ENCODE results near the gene EMP3. TPM values are rescaled to one million over a fixed set of nuclear protein-coding genes. Genes with fewer than 3 reads are reported as not detected.
A peak's percentile ranks its signal among the peaks of the same experiment; 100 is the strongest.

EMP3 gene
- total and polyA plus RNA-seq, 7 donors = 8.9 to 15.2 (median 13.7) TPM

GRCh38 chr19:48330012-48330681, 4.8 kb downstream of the EMP3 start:
- Histone ChIP-seq H3K27me3 (ENCODE audit: insufficient read depth in 3 of 3, low read length in 2 of 3) (no peaks in the 10 kb centered on the region), H3K36me3 (ENCODE audit: insufficient read depth in 1 of 2, low read depth in 1 of 2) (no peaks in the 10 kb centered on the region), H3K27ac (peak overlapping the region; percentile 85), H3K9me3 (peaks cover 5% of the 10 kb centered on the region), H3K4me3 (peak overlapping the region; percentile 66), H3K4me1 (peaks cover 30% of the 10 kb centered on the region)
- peak; percentile 61 to 71 (median 66) for ATAC-seq
- intact Hi-C loops (cut with DNase I) = loop anchor here in 1 of 2 donors (5.0 kb wide), 1 partner anchor 257 kb away; no protein-coding TSS in a partner anchor
- 28 to 39% (median 32%) methylated on average over 34 to 41 of the region's 41 CpGs for WGBS, 3 donors
- DNase-seq = peak; percentile 71 to 82
- TF ChIP-seq, protein P1, sequence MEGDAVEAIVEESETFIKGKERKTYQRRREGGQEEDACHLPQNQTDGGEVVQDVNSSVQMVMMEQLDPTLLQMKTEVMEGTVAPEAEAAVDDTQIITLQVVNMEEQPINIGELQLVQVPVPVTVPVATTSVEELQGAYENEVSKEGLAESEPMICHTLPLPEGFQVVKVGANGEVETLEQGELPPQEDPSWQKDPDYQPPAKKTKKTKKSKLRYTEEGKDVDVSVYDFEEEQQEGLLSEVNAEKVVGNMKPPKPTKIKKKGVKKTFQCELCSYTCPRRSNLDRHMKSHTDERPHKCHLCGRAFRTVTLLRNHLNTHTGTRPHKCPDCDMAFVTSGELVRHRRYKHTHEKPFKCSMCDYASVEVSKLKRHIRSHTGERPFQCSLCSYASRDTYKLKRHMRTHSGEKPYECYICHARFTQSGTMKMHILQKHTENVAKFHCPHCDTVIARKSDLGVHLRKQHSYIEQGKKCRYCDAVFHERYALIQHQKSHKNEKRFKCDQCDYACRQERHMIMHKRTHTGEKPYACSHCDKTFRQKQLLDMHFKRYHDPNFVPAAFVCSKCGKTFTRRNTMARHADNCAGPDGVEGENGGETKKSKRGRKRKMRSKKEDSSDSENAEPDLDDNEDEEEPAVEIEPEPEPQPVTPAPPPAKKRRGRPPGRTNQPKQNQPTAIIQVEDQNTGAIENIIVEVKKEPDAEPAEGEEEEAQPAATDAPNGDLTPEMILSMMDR (IDR thresholded peaks at IDR 0.05) = no peak

GRCh38 chr19:48332351-48332661, 7.0 kb downstream of the EMP3 start:
- WGBS, 3 donors = 16 to 31% (median 24%) methylated on average over 6 of the region's 6 CpGs
- H3K9me3 ChIP-seq = peaks cover 5% of the 10 kb centered on the region

DNA sequence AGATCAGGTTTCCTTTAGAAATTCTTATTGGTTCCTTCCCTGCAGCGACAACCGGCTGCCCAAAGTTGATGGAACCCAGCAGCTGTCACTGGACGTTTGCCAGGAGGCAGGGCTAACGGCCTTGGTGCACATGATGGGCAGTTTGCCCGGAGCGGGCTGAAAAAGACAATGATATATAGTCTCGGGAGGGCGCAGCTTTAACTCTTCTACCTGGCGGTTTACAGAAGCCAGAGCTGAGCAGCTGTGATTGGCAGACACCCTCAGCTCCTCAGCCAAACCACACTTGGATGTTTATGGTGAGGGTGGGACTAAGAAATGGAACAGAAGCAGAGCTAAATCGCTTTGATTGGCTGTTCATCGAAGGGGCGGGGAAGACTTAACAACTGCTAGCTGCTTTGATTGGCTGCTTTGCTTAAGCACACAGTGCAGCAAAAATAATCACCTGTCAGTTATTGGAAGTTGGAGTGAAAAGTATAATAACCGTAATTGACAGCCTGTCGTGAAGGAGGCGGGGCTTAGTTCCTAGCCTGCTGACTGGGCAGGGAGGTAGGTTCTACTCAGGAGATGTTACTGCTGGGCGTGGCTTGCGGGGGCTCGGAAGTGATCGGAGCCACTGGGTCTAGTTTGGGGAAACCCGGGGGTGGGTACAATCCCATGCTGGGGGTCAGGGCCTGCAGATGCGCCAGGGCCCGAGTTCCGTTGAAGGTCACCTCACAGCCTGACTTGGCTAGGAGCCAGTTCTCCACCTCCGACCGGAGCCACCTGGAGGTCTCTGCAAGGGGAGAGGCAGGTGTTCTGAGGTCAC, 7.5 kb downstream of the EMP3 start:
- peaks cover 0 to 6% of the 10 kb centered on the region in 2 donors for H3K36me3 ChIP-seq (ENCODE audit: insufficient read depth in 1 of 2, low read depth in 1 of 2)
- DNase-seq (peak; percentile 91 to 97), ATAC-seq (peak; percentile 82 to 85 (median 84))
- TF ChIP-seq, protein P1 (IDR thresholded peaks at IDR 0.05) = no peak
- peak overlapping the region; percentile 64 for H3K4me3 ChIP-seq
- H3K4me1 ChIP-seq = peaks cover 22% of the 10 kb centered on the region
- 1 to 4% (median 1%) methylated on average over 25 of the region's 25 CpGs for WGBS, 3 donors
- H3K27ac ChIP-seq = peak overlapping the region; percentile 81
- no peaks in the 10 kb centered on the region for H3K27me3 ChIP-seq (ENCODE audit: insufficient read depth in 3 of 3, low read length in 2 of 3)
- intact Hi-C loops (cut with DNase I) = loop anchor here in 1 of 2 donors (5.0 kb wide), 1 partner anchor 254 kb away; no protein-coding TSS in a partner anchor
- peaks cover 5% of the 10 kb centered on the region for H3K9me3 ChIP-seq

More at GRCh38 chr19:48332351-48332661, 7.0 kb downstream of the EMP3 start:
- intact Hi-C loops (cut with DNase I) = loop anchor here in 1 of 2 donors (5.0 kb wide), 1 partner anchor 255 kb away; no protein-coding TSS in a partner anchor
- Histone ChIP-seq H3K27ac (peak overlapping the region; percentile 81), H3K4me1 (peaks cover 22% of the 10 kb centered on the region), H3K27me3 (ENCODE audit: insufficient read depth in 3 of 3, low read length in 2 of 3) (no peaks in the 10 kb centered on the region), H3K36me3 (ENCODE audit: insufficient read depth in 1 of 2, low read depth in 1 of 2) (peaks cover 0 to 3% of the 10 kb centered on the region in 2 donors), H3K4me3 (peak overlapping the region; percentile 64)
- TF ChIP-seq, protein P1 (IDR thresholded peaks at IDR 0.05) = no peak
- ATAC-seq (no peak), DNase-seq (no peak)

GRCh38 chr19:48333467-48334384, 8.4 kb downstream of the EMP3 start:
- intact Hi-C loops (cut with DNase I) = loop anchor here in 1 of 2 donors (5.0 kb wide), 1 partner anchor 254 kb away; no protein-coding TSS in a partner anchor
- peak; percentile 91 to 94 for DNase-seq
- peak overlapping the region; percentile 64 for H3K4me3 ChIP-seq
- peak; percentile 29 to 59 (median 46) for ATAC-seq
- H3K36me3 ChIP-seq (ENCODE audit: insufficient read depth in 1 of 2, low read depth in 1 of 2) = peaks cover 0 to 6% of the 10 kb centered on the region in 2 donors
- peak overlapping the region; percentile 81 for H3K27ac ChIP-seq
- WGBS, 3 donors = 29 to 39% (median 32%) methylated on average over 48 to 54 of the region's 54 CpGs
- TF ChIP-seq, protein P1 (IDR thresholded peaks at IDR 0.05) = peak; percentile 61
- H3K9me3 ChIP-seq = peaks cover 2% of the 10 kb centered on the region
- H3K27me3 ChIP-seq (ENCODE audit: insufficient read depth in 3 of 3, low read length in 2 of 3) = no peaks in the 10 kb centered on the region
- H3K4me1 ChIP-seq = peaks cover 22% of the 10 kb centered on the region

All from psoas muscle (tissue), 8 donors.